Stimulated activated CD8-positive, alpha-beta memory T cell treated with anti-CD3 and anti-CD28 coated beads, Interleukin-15, amount 100 ng/mL, for 48 hours (primary cell): ENCODE results near the gene SMIM35.
A peak's percentile ranks its signal among the peaks of the same experiment; 100 is the strongest.
"Not testable (repeated sequence)": the region's sequence is repeated elsewhere in the genome, so short reads cannot be mapped to it uniquely, and the experiment has no call there.

ENCODE experiments used
- DNase-seq, 2 donors: peaks; one replicate each; pipeline ENCODE4 v3.0.0-alpha.2; 2020; ENCODE audit warnings: low read depth in 2 of 2

The SMIM35 gene

DNA sequence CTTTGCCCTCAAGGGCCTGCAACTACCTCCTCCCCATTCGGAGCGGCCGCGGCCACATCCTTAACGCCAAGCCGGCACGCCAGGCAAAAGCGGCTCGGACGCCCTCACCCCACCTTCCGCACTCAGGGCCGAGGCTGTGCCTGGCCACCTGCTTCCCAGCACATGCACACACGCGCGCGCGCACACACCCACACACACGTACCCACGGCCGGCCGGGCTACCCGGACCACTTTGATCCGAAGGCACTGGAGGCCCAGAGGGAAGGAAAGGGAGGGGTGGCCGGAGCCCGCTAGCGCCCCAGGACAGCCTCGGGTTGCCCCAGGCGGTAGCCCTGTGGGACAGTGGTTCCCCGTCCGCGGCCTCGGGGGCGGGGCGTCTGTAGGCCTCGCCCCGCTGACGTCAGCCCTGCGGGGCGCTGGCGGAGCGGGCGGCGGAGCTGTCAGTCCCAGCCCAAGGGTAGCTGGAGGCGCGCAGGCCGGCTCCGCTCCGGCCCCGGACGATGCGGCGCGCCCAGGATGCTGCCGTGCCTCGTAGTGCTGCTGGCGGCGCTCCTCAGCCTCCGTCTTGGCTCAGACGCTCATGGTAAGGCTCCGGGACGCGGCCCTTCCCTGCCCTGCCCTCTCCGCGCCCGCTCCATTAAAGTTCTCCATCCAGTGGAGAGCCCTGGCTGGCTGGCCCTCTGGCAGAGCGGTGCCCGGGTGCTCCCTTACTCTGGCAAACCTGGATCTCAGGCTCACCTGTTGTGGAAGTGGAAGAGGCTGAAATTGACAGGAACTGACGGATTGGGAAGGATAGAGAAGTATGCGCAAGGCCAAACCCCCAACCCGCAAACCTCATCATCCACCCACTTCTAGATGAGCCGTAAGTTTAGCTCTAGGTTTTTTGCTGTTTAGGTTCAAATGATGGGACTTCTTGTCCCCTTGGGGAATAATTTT is 100.5 kb downstream of the SMIM35 start, which contains the start of gene IL10RA:
IL10RA (plus strand) TSS at position 442 of the 935 bp plus-strand sequence; CDS start at position 516, 74 bp downstream.
- peak; percentile 86 for DNase-seq

DNA sequence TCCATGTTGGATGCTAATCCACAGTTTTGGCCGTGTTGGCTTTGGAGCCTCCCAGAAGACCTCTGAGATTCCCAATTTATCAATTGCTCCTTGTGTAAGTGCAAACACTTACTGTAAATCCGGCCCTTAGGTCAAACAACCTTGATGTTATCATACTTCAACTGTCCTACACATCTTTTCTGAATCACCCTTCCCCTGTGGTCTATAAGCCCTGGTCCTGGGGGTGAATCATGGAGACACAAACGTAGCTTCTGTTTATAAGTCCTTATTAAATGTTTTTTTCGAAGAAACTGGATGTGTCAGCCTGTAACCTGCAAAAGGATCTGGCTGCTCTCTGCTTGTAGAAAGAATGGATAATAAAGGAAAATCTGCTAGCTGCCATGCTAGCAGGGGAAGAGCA is 102.3 kb downstream of the SMIM35 start:
- no peak for DNase-seq

DNA sequence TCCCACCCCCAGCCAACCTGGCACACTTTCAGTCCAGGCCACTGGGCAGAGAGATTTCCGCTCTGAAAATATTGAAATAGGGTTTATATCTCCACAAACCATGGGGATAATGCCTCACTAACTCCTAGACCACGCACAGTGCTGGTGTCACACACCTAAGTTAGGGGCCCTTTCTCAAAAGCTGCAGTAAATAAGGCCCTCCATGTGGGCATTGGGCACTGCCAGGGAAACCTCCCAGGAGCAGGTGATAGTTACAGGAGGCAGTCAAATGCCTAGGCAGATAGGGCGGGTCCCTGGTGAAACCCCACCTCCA is 103.6 kb downstream of the SMIM35 start:
- DNase-seq: no peak

GRCh38 chr11:117980720-117981119 is 106.0 kb downstream of the SMIM35 start:
- DNase-seq: no peak

DNA sequence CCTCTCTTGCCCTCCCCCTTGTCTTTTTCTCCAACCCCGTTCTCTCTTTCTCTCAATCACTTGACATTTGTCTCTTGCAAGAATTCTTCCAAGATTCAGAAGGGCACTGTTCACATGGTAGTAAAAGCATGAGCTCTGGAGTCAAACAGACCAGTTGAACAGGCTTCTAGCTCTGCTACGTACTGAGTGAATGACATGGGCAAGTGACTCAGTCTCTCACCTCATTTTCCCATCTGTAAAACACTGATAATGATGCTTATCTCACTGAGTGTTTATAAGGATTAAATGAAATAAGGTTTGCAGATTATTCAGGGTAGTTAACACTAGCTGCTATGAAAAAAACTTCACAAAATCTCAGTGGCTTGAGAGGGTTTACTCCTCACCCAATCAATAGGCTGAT is 106.5 kb downstream of the SMIM35 start:
- DNase-seq: no peak

DNA sequence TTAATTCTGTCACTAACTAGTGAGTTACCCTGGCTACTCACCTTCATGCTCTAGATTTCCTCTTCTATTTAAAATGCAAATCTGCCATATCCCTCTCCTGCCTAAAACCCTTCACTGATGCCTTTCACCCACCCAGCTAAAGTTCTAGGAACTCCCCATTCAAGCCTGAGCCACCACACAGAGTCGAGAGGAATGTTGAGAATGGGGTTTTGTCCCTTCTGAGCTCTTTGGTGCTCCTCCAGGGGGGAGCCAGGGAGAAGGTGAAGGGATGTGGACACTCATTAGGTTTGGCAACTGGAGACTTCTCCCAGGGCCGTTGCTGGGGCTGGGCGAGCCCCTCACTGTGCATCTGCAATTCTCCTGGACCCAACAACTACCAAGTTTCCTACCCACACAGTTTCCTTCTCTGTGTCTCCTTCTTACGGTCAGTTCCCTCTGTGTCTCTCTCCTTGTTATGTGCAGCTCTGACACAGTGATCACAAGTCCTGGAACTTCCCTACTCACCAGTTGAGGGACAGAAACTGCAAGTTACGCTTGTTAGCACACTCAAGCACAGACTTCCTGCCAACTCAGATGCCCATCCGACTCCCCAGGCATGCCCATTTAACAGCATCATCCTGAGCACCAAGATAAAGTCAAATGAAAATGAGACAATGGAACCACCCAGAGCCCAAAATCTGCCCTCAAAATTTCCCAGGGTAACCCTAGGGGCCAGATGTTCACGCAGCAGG is 107.1 kb downstream of the SMIM35 start:
- no peak for DNase-seq

GRCh38 chr11:117978991-117979390 is 107.8 kb downstream of the SMIM35 start:
- DNase-seq: no peak

GRCh38 chr11:117978291-117978910 is 108.4 kb downstream of the SMIM35 start:
- DNase-seq: not testable (repeated sequence)

DNA sequence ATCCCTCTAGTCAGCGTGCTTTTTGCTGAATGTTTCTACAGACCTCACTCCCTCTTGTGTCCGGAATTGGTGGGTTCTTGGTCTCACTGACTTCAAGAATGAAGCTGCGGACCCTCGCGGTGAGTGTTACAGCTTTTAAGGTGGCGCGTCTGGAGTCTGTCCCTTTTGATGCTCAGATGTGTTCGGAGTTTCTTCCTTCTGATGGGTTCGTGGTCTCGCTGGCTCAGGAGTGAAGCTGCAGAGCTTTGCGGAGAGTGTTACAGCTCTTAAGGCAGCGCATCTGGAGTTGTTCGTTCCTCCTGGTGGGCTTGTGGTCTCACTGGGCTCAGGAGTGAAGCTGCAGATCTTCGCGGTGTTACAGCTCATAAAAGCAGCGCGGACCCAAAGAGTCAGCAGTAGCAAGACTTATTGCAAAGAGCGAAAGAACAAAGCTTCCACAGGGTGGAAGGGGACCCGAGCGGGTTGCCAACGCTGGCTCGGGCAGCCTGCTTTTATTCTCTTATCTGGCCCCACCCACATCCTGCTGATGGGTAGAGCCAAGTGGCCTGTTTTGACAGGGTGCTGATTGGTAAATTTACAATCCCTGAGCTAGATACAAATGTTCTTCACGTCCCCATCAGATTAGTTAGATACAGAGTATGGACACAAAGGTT is 109.0 kb downstream of the SMIM35 start:
- DNase-seq: not testable (repeated sequence)

DNA sequence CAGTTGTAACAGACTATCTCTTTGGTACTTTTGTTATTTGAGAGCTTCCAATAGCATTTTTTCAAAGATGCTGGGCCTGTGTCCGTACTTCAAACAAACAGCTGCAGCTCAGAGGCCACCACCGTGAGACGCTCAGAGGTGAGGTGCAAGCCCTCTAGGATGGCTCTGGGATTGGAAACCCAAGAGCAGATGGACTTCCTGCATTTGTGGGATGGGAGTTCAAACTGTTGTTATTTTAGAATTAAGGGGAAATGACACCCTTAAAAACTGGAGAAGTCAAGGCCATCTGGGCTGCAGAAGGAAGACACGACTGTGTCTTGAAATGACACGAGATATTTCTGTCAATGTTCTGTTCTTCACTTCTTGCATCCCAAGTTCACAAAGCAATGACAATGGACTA is 109.7 kb downstream of the SMIM35 start:
- no peak for DNase-seq

DNA sequence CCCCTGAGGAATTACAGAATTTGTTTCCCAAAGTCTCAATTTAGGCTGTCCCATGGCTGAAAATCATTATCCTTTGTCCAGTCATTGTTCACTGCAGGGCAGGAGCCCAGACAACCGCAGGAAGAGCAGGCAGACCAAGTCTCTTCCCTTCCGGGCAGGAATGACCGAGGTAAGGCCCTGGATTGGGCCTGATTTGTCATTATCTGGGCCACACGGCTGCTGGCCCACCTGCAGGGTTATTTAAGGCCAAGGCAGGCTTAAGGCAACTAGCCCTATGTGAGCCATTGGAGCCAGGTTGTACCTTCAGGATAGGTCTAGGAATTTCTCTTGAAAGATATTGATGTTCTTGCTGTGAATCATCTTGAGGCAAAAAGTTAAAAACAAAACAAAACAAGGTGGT is 110.3 kb downstream of the SMIM35 start:
- DNase-seq: no peak

DNA sequence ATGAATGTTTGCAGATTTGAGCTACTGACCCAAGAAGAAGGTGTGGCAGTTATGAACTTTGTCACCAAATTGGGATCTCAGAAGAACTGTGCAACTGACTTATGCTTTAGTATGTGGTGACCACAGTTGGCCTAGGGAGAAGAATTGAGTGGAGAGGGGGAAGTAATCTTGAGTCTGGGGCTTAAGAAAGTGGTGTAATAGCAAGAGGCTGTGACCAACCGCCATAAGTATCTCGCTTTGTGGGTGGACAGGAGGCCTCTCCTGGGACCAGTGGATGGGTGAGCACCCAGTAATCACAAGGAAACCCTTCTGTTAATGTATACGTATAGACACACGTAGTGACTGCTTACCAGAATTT is 113.3 kb downstream of the SMIM35 start:
- DNase-seq: no peak

DNA sequence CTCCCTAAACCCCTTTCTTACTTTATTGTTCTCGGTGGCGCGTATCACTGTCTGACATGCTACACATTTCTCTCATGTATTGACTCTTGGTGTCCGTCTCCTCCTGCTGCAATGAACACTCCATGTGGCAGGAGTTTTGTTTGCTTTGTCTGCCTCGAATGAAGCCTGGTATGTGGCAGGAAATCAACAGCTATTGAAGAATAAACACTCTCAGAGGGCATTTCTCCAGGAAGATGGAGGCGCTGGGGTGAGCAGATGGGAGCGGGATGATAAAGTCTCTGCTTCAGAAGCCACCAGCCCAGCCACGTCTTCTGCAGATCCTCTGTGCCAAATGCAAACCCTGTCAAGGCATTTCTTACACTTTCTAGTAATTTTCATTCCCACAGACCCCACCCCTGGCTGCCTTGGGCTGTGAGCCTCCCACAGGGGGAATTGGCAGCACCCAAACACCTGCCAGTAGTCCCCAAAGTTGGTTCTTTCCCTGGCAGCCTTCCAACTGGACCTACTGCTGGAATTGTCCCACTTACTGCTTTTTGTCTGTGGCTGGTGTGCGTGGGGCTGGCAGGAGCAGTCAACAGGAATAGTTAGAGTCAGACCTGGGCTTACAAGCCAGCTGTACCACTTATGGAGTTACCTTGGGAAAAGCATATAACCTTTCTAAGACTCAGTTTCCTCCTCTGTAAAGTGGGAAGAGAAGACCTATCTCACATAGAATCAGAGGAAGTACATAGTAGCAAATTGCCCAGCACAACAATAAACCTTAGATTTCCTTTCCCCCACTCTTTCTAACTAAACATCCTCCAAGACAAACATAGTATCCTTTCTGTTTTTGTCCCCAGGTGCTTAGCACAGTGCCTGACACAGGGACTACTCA is 113.9 kb downstream of the SMIM35 start:
- no peak for DNase-seq

DNA sequence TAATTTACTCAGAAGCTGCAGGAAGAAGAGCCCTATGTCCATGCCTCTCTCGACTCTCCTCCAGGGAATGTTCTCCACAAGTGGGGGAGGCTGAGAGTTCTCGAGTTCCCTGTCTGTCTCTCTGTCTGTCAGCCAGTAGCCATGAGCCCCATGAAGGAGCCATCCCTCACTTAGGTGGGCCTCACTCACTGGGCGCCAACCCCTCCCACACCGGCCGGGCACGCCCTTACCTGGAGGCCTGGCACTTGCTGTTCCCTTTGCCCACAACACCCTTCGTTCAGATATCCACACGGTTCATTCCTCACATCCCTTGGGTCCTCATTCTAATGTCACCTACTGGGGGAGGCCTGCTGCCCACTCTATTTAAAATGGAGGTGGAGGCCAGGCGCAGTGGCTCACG is 114.7 kb downstream of the SMIM35 start:
- DNase-seq: no peak

- DNase-seq: no peak
Measured at GRCh38 chr11:117970400-117971024, 116.3 kb downstream of the SMIM35 start.

DNA sequence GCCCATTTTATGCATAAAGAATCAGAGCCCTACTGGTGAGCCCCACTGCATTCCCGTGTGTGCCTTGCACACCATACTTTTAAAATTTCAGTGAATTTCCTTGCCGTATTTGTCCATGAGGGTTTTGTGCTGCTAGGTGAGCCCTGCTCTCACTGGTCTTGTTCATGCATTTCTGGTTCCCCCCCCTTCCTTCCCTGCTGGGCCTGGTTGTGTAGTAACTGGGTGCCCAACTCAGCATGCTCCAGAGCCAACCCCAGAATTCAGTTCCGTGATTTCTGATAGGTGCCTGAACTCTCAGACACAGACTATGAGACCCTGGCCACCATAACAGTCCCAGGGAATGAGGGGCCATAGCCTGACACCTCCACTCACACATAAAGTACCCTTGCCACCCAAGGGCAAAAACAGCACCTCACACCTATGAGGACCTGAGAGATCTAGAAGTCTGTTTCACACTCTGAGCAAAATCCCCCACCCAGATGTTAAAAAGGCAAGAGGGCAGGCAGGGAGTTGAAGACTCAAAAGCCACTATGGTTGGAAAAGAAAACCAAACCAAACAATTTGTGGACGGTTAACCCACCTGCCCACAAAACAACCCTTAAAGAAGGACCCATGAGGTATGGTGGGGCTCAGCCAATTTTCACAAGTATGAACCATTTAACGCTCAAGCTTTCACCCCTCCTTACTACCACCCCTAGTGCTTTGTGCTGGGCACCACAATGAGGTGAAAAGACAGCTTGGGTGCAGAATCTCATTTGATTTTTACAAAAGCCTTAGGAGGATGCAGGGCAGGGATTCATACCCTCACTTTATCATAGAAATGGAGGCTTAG is 117.4 kb downstream of the SMIM35 start:
- DNase-seq: no peak

- no peak for DNase-seq
Measured at GRCh38 chr11:117966908-117967307, 119.9 kb downstream of the SMIM35 start.

DNA sequence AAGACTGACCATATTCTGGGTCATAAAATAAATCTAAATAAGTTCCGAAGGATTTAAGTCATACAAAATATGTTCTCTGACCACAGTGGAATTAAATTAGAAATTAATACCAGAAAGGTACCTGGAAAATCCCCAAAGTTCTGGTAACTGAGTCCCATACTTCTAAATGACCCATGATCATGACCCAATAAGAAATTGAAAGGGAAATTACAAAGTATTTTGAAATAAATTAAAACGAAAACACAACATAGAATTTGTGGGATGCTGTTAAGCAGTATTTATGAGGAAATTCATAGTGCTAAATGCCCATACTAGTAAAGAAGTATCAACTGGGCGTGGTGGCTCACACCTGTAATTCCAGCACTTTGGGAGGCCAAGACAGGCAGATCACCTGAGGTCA is 123.9 kb downstream of the SMIM35 start:
- no peak for DNase-seq

DNA sequence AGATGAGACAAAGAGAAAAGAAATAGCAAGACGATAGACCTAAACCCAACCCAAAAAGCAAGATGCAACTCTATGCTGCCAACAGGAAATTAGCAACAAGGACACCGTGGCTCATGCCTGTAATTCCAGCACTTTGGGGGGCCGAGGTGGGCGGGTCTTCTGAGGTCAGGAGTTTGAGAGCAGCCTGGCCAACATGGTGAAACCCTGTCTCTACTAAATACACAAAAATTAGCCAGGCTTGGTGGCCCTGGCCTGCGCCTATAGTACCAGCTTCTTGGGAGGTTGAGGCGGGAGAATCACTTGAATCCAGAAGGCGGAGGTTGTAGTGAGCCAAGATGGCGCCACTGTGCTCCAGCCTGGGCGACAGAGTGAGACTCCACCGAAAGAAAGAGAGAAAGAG is 124.9 kb downstream of the SMIM35 start:
- DNase-seq: no peak

- no peak for DNase-seq
Measured at GRCh38 chr11:117960406-117960805, 126.4 kb downstream of the SMIM35 start.
